Endothelial cell of umbilical vein (primary cell): ENCODE results near the gene MAP2K5. TPM values are rescaled to one million over a fixed set of nuclear protein-coding genes. Genes with fewer than 3 reads are reported as not detected.

Experiments
- BruUV-seq: library from RNA; stranded (reverse); fragments of 400-500 nt; replicated peaks from 2 replicates; lab custom pipeline; 2021; lab: Mats Ljungman, UMichigan
- CTCF ChIA-PET: fragments of 300-600, 350-600 bp; sonication (Branson Sonifier 250); formaldehyde crosslinking; loops from one replicate; lab custom pipeline; 2021; ENCODE audit warnings: antibody characterized with exemption, inconsistent platforms; lab: Charles Lee
- POLR2A ChIA-PET: fragments of 300-600, 350-600 bp; sonication (Branson Sonifier 250); formaldehyde crosslinking; loops from one replicate; lab custom pipeline; 2021; ENCODE audit warnings: antibody characterized with exemption, inconsistent platforms; lab: Charles Lee
- DNase-seq: peaks from one replicate; pipeline ENCODE4 v3.0.0-alpha.2; 2011; ENCODE audit warnings: low read depth, low spot score
- FAIRE-seq: peaks from 2 replicates; lab custom pipeline; 2011; peaks lifted over from hg19 to GRCh38; lab: Jason Lieb, UNC
- H2AFZ ChIP-seq: 2 replicates; pipeline ENCODE4 v1.6.0; 2012; ENCODE audit warnings: low read depth, low read length, control low read depth, inconsistent platforms
- H3K27ac ChIP-seq: 2 replicates; pipeline ENCODE4 v1.5.1; 2011; ENCODE audit warnings: low read depth, mild to moderate bottlenecking, control low read depth, low read length, moderate library complexity; ENCODE audit not compliant: insufficient read depth
- H3K27me3 ChIP-seq, 2 experiments: 2 replicates each; pipeline versions ENCODE4 v1.6.0 to v1.6.1; 2011; ENCODE audit warnings: low read length in 2 of 2, mixed read lengths in 1 of 2; ENCODE audit not compliant: control insufficient read depth in 2 of 2, insufficient read depth in 2 of 2
- H3K36me3 ChIP-seq, 2 experiments: 2 replicates in 1 of 2; 3 replicates in 1 of 2; pipeline ENCODE4 v1.5.1; 2011; ENCODE audit warnings: low read length in 2 of 2, mild to moderate bottlenecking in 1 of 2, moderate library complexity in 1 of 2; ENCODE audit not compliant: control insufficient read depth in 2 of 2, insufficient read depth in 2 of 2; ENCODE audit errors: extremely low read depth in 1 of 2
- H3K4me1 ChIP-seq: 3 replicates; pipeline ENCODE4 v1.5.1; 2011; ENCODE audit warnings: mild to moderate bottlenecking, low read length; ENCODE audit not compliant: control insufficient read depth, insufficient read depth; ENCODE audit errors: extremely low read depth
- H3K4me2 ChIP-seq: 2 replicates; pipeline ENCODE4 v1.6.1; 2011; ENCODE audit warnings: low read length, control low read depth, mixed read lengths; ENCODE audit not compliant: insufficient read depth
- H3K4me3 ChIP-seq, 3 experiments: fragments of 200-600 bp in 1 of 3; sonication (generic), shearing (Covaris generic) in 1 of 3; replicated peaks in 1 of 3; 2 replicates each; pipeline ENCODE4 v1.5.1; 2011 to 2016; ENCODE audit warnings: control low read depth in 3 of 3, low read length in 3 of 3, mild to moderate bottlenecking in 2 of 3, inconsistent platforms in 1 of 3, low read depth in 1 of 3, moderate library complexity in 1 of 3; ENCODE audit not compliant: insufficient read depth in 1 of 3
- H3K79me2 ChIP-seq: 2 replicates; pipeline ENCODE4 v1.6.0; 2012; ENCODE audit warnings: low read length, inconsistent platforms; ENCODE audit not compliant: control insufficient read depth, insufficient read depth
- H3K9ac ChIP-seq: replicated peaks from 2 replicates; pipeline ENCODE3; 2011; ENCODE audit warnings: low read length, control low read depth; ENCODE audit not compliant: insufficient read depth; ENCODE audit errors: extremely low read depth
- H3K9me1 ChIP-seq: replicated peaks from 3 replicates; pipeline ENCODE4 v1.6.0; 2011; ENCODE audit warnings: mild to moderate bottlenecking, low read length; ENCODE audit not compliant: control insufficient read depth, insufficient read depth; ENCODE audit errors: extremely low read depth
- H3K9me3 ChIP-seq: replicated peaks from 2 replicates; pipeline ENCODE4 v1.5.1; 2012; ENCODE audit warnings: low read length, inconsistent platforms; ENCODE audit not compliant: control insufficient read depth, insufficient read depth
- H4K20me1 ChIP-seq: replicated peaks from 2 replicates; pipeline ENCODE3; 2011; ENCODE audit warnings: mild to moderate bottlenecking, low read length; ENCODE audit not compliant: control insufficient read depth, insufficient read depth; ENCODE audit errors: extremely low read depth
- CTCF ChIP-seq, 2 donors: IDR thresholded peaks; 1 replicate in 1 of 2; 2 replicates in 1 of 2; pipeline ENCODE4 v1.5.1; 2011; ENCODE audit warnings: low read length in 2 of 2, mild to moderate bottlenecking in 2 of 2, moderate library complexity in 2 of 2, control low read depth in 1 of 2, inconsistent platforms in 1 of 2, low read depth in 1 of 2; ENCODE audit not compliant: insufficient read depth in 1 of 2; ENCODE audit errors: extremely low read depth in 1 of 2
- EZH2 ChIP-seq: IDR thresholded peaks from 2 replicates; pipeline ENCODE4 v1.6.1; 2012; ENCODE audit warnings: borderline replicate concordance, low read depth, mild to moderate bottlenecking, moderate library complexity, low read length, inconsistent platforms; ENCODE audit not compliant: severe bottlenecking
- FOS ChIP-seq: IDR thresholded peaks from 2 replicates; pipeline ENCODE4 v1.6.1; 2011; ENCODE audit warnings: mild to moderate bottlenecking, low read length, moderate library complexity, borderline replicate concordance; ENCODE audit not compliant: insufficient read depth
- JUN ChIP-seq: IDR thresholded peaks from 2 replicates; pipeline ENCODE4 v1.6.1; 2011; ENCODE audit warnings: borderline replicate concordance, low read depth; ENCODE audit not compliant: insufficient read length, insufficient read depth
- MAX ChIP-seq: IDR thresholded peaks from 2 replicates; pipeline ENCODE4 v1.6.1; 2011; ENCODE audit not compliant: insufficient read depth, insufficient read length
- MYC ChIP-seq: IDR thresholded peaks from one replicate; pipeline ENCODE4 v1.6.1; 2011; ENCODE audit warnings: mild to moderate bottlenecking, low read depth, low read length
- POLR2AphosphoS5 ChIP-seq: IDR thresholded peaks from 2 replicates; pipeline ENCODE4 v1.6.1; 2012; ENCODE audit warnings: low read depth, mild to moderate bottlenecking, control low read depth, low read length, moderate library complexity; ENCODE audit not compliant: insufficient read depth
- dilution Hi-C: fragments of 300-500 bp; cut with MboI; formaldehyde crosslinking; loops from one replicate; pipeline ENCODE4 v1.15.0; 2019; ENCODE audit warnings: low sequenced_read_pairs; ENCODE audit not compliant: extremely low pct_ligation_motif_present
- intact Hi-C: fragments of 100-400 bp; cut with micrococcal nuclease; formaldehyde crosslinking; loops from one replicate; pipeline ENCODE4 v1.10.0; 2022
- polyA plus RNA-seq, 4 experiments: library from polyadenylated mRNA; depleted of rRNA in 3 of 4; stranded (reverse) in 3 of 4; unstranded in 1 of 4; fragments of >200 nt; gene quantifications; 2 replicates each; pipeline versions ENCODE4 v1.2.1 to v1.2.3, GENCODE V29; 2011 to 2012; ENCODE audit warnings: missing spikeins in 1 of 4
- total RNA-seq: library from RNA; stranded (reverse); gene quantifications from 2 replicates; pipeline ENCODE4 v1.2.3, GENCODE V29; 2021

MAP2K5 gene
- total and polyA plus RNA-seq, 2 donors (not counting 3 experiments of a cell fraction or from before 2014, with no cell fraction given): 4.9 to 24.7 TPM

GRCh38 chr15:67806536-67806935 lies 264.0 kb downstream of the MAP2K5 start:
- DNase-seq (no peak), FAIRE-seq (no peak)
- H2AFZ ChIP-seq: no peak overlapping the region
- H3K36me3 ChIP-seq: no peaks in the 10 kb centered on the region
- no peak overlapping the region for H3K4me2 ChIP-seq
- no peak overlapping the region for H3K4me3 ChIP-seq
- no peaks in the 10 kb centered on the region for H3K27me3 ChIP-seq
- H3K9me1 ChIP-seq: no peaks in the 10 kb centered on the region
- no peak overlapping the region for H3K27ac ChIP-seq
- CTCF ChIA-PET: interaction anchor here (0.7 kb wide), 1 partner anchor 349 kb away, joined by 3 read pairs; no protein-coding TSS in a partner anchor
- no peaks in the 10 kb centered on the region for H3K4me1 ChIP-seq
- POLR2A ChIA-PET: no interaction called here
- no TSS peak for BruUV-seq
- no peaks in the 10 kb centered on the region for H3K79me2 ChIP-seq
- no peaks in the 10 kb centered on the region for H3K9me3 ChIP-seq
- no peaks in the 10 kb centered on the region for H4K20me1 ChIP-seq
- no peak overlapping the region for H3K9ac ChIP-seq
- no peak for TF ChIP-seq MYC
- no peak for TF ChIP-seq EZH2
- no peak for TF ChIP-seq POLR2AphosphoS5
- TF ChIP-seq CTCF (IDR thresholded peaks at IDR 0.05; ENCODE audit: extremely low read depth in 1 of 2, insufficient read depth in 1 of 2, low read depth in 1 of 2, low read length in 2 of 2): no peak
- TF ChIP-seq MAX: no peak
- no peak for TF ChIP-seq FOS
- TF ChIP-seq JUN: no peak
- dilution Hi-C loops: no loop called here
- intact Hi-C loops: no loop called here
